IMR-90 (cell line): Measurements from ENCODE around the gene USP32. TPM values are rescaled to one million over a fixed set of nuclear protein-coding genes. Genes with fewer than 3 reads are reported as not detected.

Source experiments
- ATAC-seq: fragments of 200-7000 bp; cut with Tn5 transposase; 2 replicates; pipeline ENCODE4 v1.9.1; 2020; ENCODE audit warnings: low read depth, mild to moderate bottlenecking, moderate library complexity
- BruUV-seq: library from RNA; stranded (reverse); fragments of 400-500 nt; replicated peaks from 2 replicates; lab custom pipeline; 2021; lab: Mats Ljungman, UMichigan
- CTCF ChIA-PET: fragments of 300-600 bp; formaldehyde crosslinking; extraction: SDS; loops from one replicate; lab custom pipeline; 2021; ENCODE audit warnings: antibody characterized with exemption; lab: Yijun Ruan, JAX
- POLR2A ChIA-PET: fragments of 300-600 bp; sonication (Branson Sonifier 250); formaldehyde crosslinking; loops from one replicate; lab custom pipeline; 2022; ENCODE audit warnings: antibody characterized with exemption; ENCODE audit not compliant: unreplicated experiment; lab: Charles Lee
- DNase-seq: peaks from one replicate; pipeline ENCODE4 v3.0.0; 2013
- H2AFZ ChIP-seq: replicated peaks from 2 replicates; pipeline ENCODE3; 2013; ENCODE audit warnings: low read length, mild to moderate bottlenecking; ENCODE audit not compliant: poor library complexity
- H2AK5ac ChIP-seq: 2 replicates; pipeline ENCODE4 v1.6.1; 2013; ENCODE audit warnings: low read depth, low read length, inconsistent platforms
- H2AK9ac ChIP-seq: replicated peaks from 2 replicates; pipeline ENCODE3; 2013; ENCODE audit warnings: mild to moderate bottlenecking, low read depth, low read length, moderate library complexity; ENCODE audit not compliant: poor library complexity
- H2BK120ac ChIP-seq: 2 replicates; pipeline ENCODE4 v1.6.1; 2013; ENCODE audit warnings: low read depth, low read length, inconsistent platforms
- H2BK15ac ChIP-seq: 3 replicates; pipeline ENCODE4 v1.6.1; 2013; ENCODE audit warnings: low read depth, low read length, inconsistent platforms
- H2BK20ac ChIP-seq: 2 replicates; pipeline ENCODE4 v1.6.1; 2013; ENCODE audit warnings: low read depth, mild to moderate bottlenecking, inconsistent platforms, low read length, moderate library complexity
- H2BK5ac ChIP-seq: 2 replicates; pipeline ENCODE4 v1.6.1; 2013; ENCODE audit warnings: mild to moderate bottlenecking, low read depth, low read length, inconsistent platforms; ENCODE audit not compliant: poor library complexity, severe bottlenecking
- H3K14ac ChIP-seq: replicated peaks from 2 replicates; pipeline ENCODE4 v1.6.1; 2013; ENCODE audit warnings: low read depth, low read length, inconsistent platforms
- H3K18ac ChIP-seq: 2 replicates; pipeline ENCODE4 v1.6.1; 2013; ENCODE audit warnings: low read depth, low read length, control low read depth
- H3K23ac ChIP-seq: 2 replicates; pipeline ENCODE4 v1.6.1; 2013; ENCODE audit warnings: low read depth, low read length, inconsistent platforms
- H3K27ac ChIP-seq: 2 replicates; pipeline ENCODE4 v1.5.1; 2013; ENCODE audit warnings: mild to moderate bottlenecking, control low read depth, low read length; ENCODE audit not compliant: insufficient read depth
- H3K27me3 ChIP-seq: 2 replicates; pipeline ENCODE4 v1.6.1; 2013; ENCODE audit warnings: low read length; ENCODE audit not compliant: control insufficient read depth, insufficient read depth
- H3K36me3 ChIP-seq: 2 replicates; pipeline ENCODE4 v1.6.1; 2013; ENCODE audit warnings: low read length, mixed read lengths; ENCODE audit not compliant: control insufficient read depth, insufficient read depth
- H3K4ac ChIP-seq: 2 replicates; pipeline ENCODE4 v1.6.1; 2013; ENCODE audit warnings: low read depth, low read length, inconsistent platforms
- H3K4me1 ChIP-seq: 2 replicates; pipeline ENCODE4 v1.6.1; 2013; ENCODE audit warnings: low read length, mixed read lengths; ENCODE audit not compliant: control insufficient read depth, insufficient read depth
- H3K4me2 ChIP-seq: 2 replicates; pipeline ENCODE4 v1.6.1; 2013; ENCODE audit warnings: low read depth, mild to moderate bottlenecking, control low read depth, low read length, moderate library complexity
- H3K4me3 ChIP-seq: 2 replicates; pipeline ENCODE4 v1.5.1; 2013; ENCODE audit warnings: low read depth, mild to moderate bottlenecking, control low read depth, low read length, moderate library complexity; ENCODE audit not compliant: insufficient read depth
- H3K56ac ChIP-seq: 2 replicates; pipeline ENCODE4 v1.6.1; 2013; ENCODE audit warnings: low read length, inconsistent platforms; ENCODE audit not compliant: insufficient read depth; ENCODE audit errors: extremely low read depth
- H3K79me1 ChIP-seq, 2 experiments: 2 replicates each; pipeline ENCODE4 v1.6.1; 2013; ENCODE audit warnings: low read length in 2 of 2, inconsistent platforms in 1 of 2, low read depth in 1 of 2
- H3K9ac ChIP-seq: 2 replicates; pipeline ENCODE4 v1.6.1; 2013; ENCODE audit warnings: low read depth, low read length, control low read depth
- H3K9me1 ChIP-seq: 2 replicates; pipeline ENCODE4 v1.6.1; 2013; ENCODE audit warnings: low read length, inconsistent platforms; ENCODE audit not compliant: insufficient read depth
- H3K9me3 ChIP-seq: 2 replicates; pipeline ENCODE4 v1.6.1; 2013; ENCODE audit warnings: low read length; ENCODE audit not compliant: control insufficient read depth, insufficient read depth
- H4K20me1 ChIP-seq: 2 replicates; pipeline ENCODE4 v1.6.1; 2013; ENCODE audit warnings: low read length, inconsistent platforms; ENCODE audit not compliant: insufficient read depth
- H4K5ac ChIP-seq: 2 replicates; pipeline ENCODE4 v1.6.1; 2013; ENCODE audit warnings: mild to moderate bottlenecking, low read depth, low read length, control low read depth
- H4K8ac ChIP-seq, 2 experiments: 2 replicates each; pipeline ENCODE4 v1.6.1; 2013; ENCODE audit warnings: low read depth in 2 of 2, low read length in 2 of 2, control low read depth in 1 of 2, inconsistent platforms in 1 of 2
- H4K91ac ChIP-seq: 2 replicates; pipeline ENCODE4 v1.6.1; 2013; ENCODE audit warnings: low read depth, low read length, inconsistent platforms; ENCODE audit not compliant: insufficient read depth
- RAD21 ChIP-seq: IDR thresholded peaks from 2 replicates; pipeline ENCODE4 v1.6.1; 2012; ENCODE audit warnings: low read length, improper control_type of control experiment
- WGBS, 2 experiments: methylation state at CpG; one replicate each; pipeline versions ENCODE4 v1.1.5 to v1.1.7; 2013; ENCODE audit warnings: missing lambda C conversion rate in 2 of 2; ENCODE audit not compliant: insufficient read length in 1 of 2; ENCODE audit errors: extremely low coverage in 2 of 2; 5-methylcytosine and 5-hydroxymethylcytosine counted together
- dilution Hi-C: fragments of 300-500 bp; cut with HindIII; formaldehyde crosslinking; loops from one replicate; pipeline ENCODE4 v1.14.3; 2018; ENCODE audit warnings: low sequenced_read_pairs; ENCODE audit not compliant: unreplicated experiment
- in situ Hi-C: fragments of 300-500 bp; cut with MboI; formaldehyde crosslinking; loops from 3 replicates; pipeline ENCODE4 v1.14.3; 2019; ENCODE audit warnings: low sequenced_read_pairs, inconsistent platforms, mixed read lengths
- intact Hi-C: fragments of 100-400 bp; cut with micrococcal nuclease; formaldehyde crosslinking; loops from 2 replicates; pipeline ENCODE4 v1.10.0; 2022
- polyA plus RNA-seq, 3 experiments: library from polyadenylated mRNA; depleted of rRNA; stranded (reverse); fragments of >200 nt; gene quantifications; 2 replicates each; pipeline ENCODE4 v1.2.3, GENCODE V29; 2012; ENCODE audit warnings: low replicate concordance in 1 of 3
- total RNA-seq: library from RNA; depleted of rRNA; stranded (reverse); fragments of >200 nt; gene quantifications from 2 replicates; pipeline ENCODE4 v1.2.3, GENCODE V29; 2012

Gene USP32
- total and polyA plus RNA-seq, 2 of the 4 experiments (the other 2 are of a cell fraction) = 16.8 to 46.8 TPM

- no peak overlapping the region for H2BK15ac ChIP-seq
- no peak overlapping the region for H2AK5ac ChIP-seq
- no peak overlapping the region for H2BK20ac ChIP-seq
- H2BK5ac ChIP-seq = no peak overlapping the region
- no peak overlapping the region for H2BK120ac ChIP-seq
- H3K18ac ChIP-seq = no peak overlapping the region
- no peak overlapping the region for H3K27ac ChIP-seq
- H3K56ac ChIP-seq = no peak overlapping the region
- dilution Hi-C loops (no loop called here), intact Hi-C loops (no loop called here), in situ Hi-C loops (no loop called here)
- no peak overlapping the region for H3K4me2 ChIP-seq
- no peak overlapping the region for H2AFZ ChIP-seq
- H3K4me3 ChIP-seq = no peak overlapping the region
- ATAC-seq = no peak
- H4K5ac ChIP-seq = no peak overlapping the region
- no peaks in the 10 kb centered on the region for H3K79me1 ChIP-seq
- no peak overlapping the region for H2AK9ac ChIP-seq
- WGBS, 2 experiments = no CpG with 5 or more reads among the region's 3 CpGs
- CTCF ChIA-PET = no interaction called here
- H3K36me3 ChIP-seq = peaks cover 9% of the 10 kb centered on the region
- POLR2A ChIA-PET = no interaction called here
- no peak overlapping the region for H3K14ac ChIP-seq
- no peak for DNase-seq
- H4K91ac ChIP-seq = no peak overlapping the region
- H4K20me1 ChIP-seq = no peaks in the 10 kb centered on the region
- no peaks in the 10 kb centered on the region for H3K27me3 ChIP-seq
- H3K9me3 ChIP-seq = no peaks in the 10 kb centered on the region
- no peak overlapping the region for H3K4ac ChIP-seq
- H3K9ac ChIP-seq = no peak overlapping the region
- no TSS peak for BruUV-seq
- no peak overlapping the region for H3K23ac ChIP-seq
- TF ChIP-seq RAD21 = no peak
- H3K4me1 ChIP-seq = peaks cover 8% of the 10 kb centered on the region
- H4K8ac ChIP-seq = no peak overlapping the region
- peaks cover 16% of the 10 kb centered on the region for H3K9me1 ChIP-seq
These were observed 217.9 kb downstream of the USP32 start for GRCh38 chr17:60174035-60174434.
